ENCODE results near the gene GTF2E1. TPM values are rescaled to one million over a fixed set of nuclear protein-coding genes. Genes with fewer than 3 reads are reported as not detected.
"Not testable (repeated sequence)": the region's sequence is repeated elsewhere in the genome, so short reads cannot be mapped to it uniquely, and the experiment has no call there.

Gene GTF2E1
- total and polyA plus RNA-seq, 9 donors, result 4.5 to 20.3 (median 11.7) TPM

GRCh38 chr3:120726791-120727190, 15.8 kb upstream of the GTF2E1 start:
- H3K36me3 ChIP-seq, result no peaks in the 10 kb centered on the region
- no peaks in the 10 kb centered on the region for H3K27me3 ChIP-seq
- intact Hi-C loops (cut with DNase I), result no loop called here
- no peaks in the 10 kb centered on the region for H3K9me3 ChIP-seq
- TF ChIP-seq CTCF (IDR thresholded peaks at IDR 0.05) (no peak), POLR2A (IDR thresholded peaks at IDR 0.05) (no peak), EP300 (IDR thresholded peaks at IDR 0.05) (no peak)
- no peak overlapping the region for H3K27ac ChIP-seq
- 19 to 31% (median 31%) methylated on average over 1 of the region's 1 CpG for WGBS, 3 donors
- DNase-seq, result no peak
- no peak overlapping the region for H3K4me3 ChIP-seq
- H3K4me1 ChIP-seq (ENCODE audit: insufficient read depth), result no peaks in the 10 kb centered on the region

- 81 to 87% (median 85%) methylated on average over 4 of the region's 4 CpGs for WGBS, 3 donors
- Histone ChIP-seq H3K4me3 (no peak overlapping the region), H3K9me3 (no peaks in the 10 kb centered on the region), H3K4me1 (ENCODE audit: insufficient read depth) (no peaks in the 10 kb centered on the region), H3K27ac (no peak overlapping the region), H3K27me3 (no peaks in the 10 kb centered on the region), H3K36me3 (no peaks in the 10 kb centered on the region)
- TF ChIP-seq EP300 (IDR thresholded peaks at IDR 0.05) (no peak), POLR2A (IDR thresholded peaks at IDR 0.05) (no peak), CTCF (IDR thresholded peaks at IDR 0.05) (no peak)
- no peak for DNase-seq
- intact Hi-C loops (cut with DNase I), result no loop called here
Measured at GRCh38 chr3:120730576-120731542, 11.7 kb upstream of the GTF2E1 start.

GRCh38 chr3:120738006-120738405, 4.5 kb upstream of the GTF2E1 start:
- H3K9me3 ChIP-seq; H3K27me3 ChIP-seq; H3K36me3 ChIP-seq; H3K4me3 ChIP-seq; intact Hi-C loops (cut with DNase I); DNase-seq; H3K4me1 ChIP-seq (ENCODE audit: insufficient read depth); H3K27ac ChIP-seq: not testable (repeated sequence)
- 96 to 99% (median 97%) methylated on average over 8 of the region's 8 CpGs for WGBS, 3 donors

- no peaks in the 10 kb centered on the region for H3K27me3 ChIP-seq
- no peak for DNase-seq
- H3K27ac ChIP-seq, result no peak overlapping the region
- intact Hi-C loops (cut with DNase I), result loop anchor here in 1 of 4 donors (10.0 kb wide), 1 partner anchor 177 kb away; no protein-coding TSS in a partner anchor
- peaks cover 0 to 8% of the 10 kb centered on the region in 2 donors for H3K9me3 ChIP-seq
- H3K4me3 ChIP-seq, result peak overlapping the region; percentile 90
- TF ChIP-seq EP300 (IDR thresholded peaks at IDR 0.05) (no peak), POLR2A (IDR thresholded peaks at IDR 0.05) (no peak), CTCF (IDR thresholded peaks at IDR 0.05) (no peak)
- H3K36me3 ChIP-seq, result no peaks in the 10 kb centered on the region
- peaks cover 7% of the 10 kb centered on the region for H3K4me1 ChIP-seq (ENCODE audit: insufficient read depth)
- WGBS, 3 donors, result 63 to 67% (median 64%) methylated on average over 3 of the region's 3 CpGs
Measured at GRCh38 chr3:120741320-120741719, 1.2 kb upstream of the GTF2E1 start.

- no peak for DNase-seq
- Histone ChIP-seq H3K4me1 (ENCODE audit: insufficient read depth) (peaks cover 7% of the 10 kb centered on the region), H3K4me3 (peak overlapping the region; percentile 90), H3K27ac (peak overlapping the region; percentile 84 to 85), H3K36me3 (no peaks in the 10 kb centered on the region), H3K9me3 (peaks cover 0 to 8% of the 10 kb centered on the region in 2 donors), H3K27me3 (no peaks in the 10 kb centered on the region)
- TF ChIP-seq EP300 (IDR thresholded peaks at IDR 0.05) (no peak), CTCF (IDR thresholded peaks at IDR 0.05) (no peak), POLR2A (IDR thresholded peaks at IDR 0.05) (no peak)
- 8 to 11% (median 8%) methylated on average over 10 of the region's 10 CpGs for WGBS, 3 donors
- intact Hi-C loops (cut with DNase I), result loop anchor here in 1 of 4 donors (10.0 kb wide), 1 partner anchor 177 kb away; no protein-coding TSS in a partner anchor
Measured at GRCh38 chr3:120741837-120742197, 727 bp upstream of the GTF2E1 start.

All from ovary (tissue), 9 donors.